HG03196 (cell line): ENCODE data around the gene CLDN6.
"Not testable (repeated sequence)": the region's sequence is repeated elsewhere in the genome, so short reads cannot be mapped to it uniquely, and the experiment has no call there.

ENCODE experiments used
- ATAC-seq: cut with Tn5 transposase; IDR thresholded peaks from one replicate; pipeline ENCODE4 v1.9.1; 2021; ENCODE audit not compliant: unreplicated experiment

CLDN6 gene

GRCh38 chr16:3052571-3053329 lies 34.8 kb upstream of the CLDN6 start:
- ATAC-seq: not testable (repeated sequence)

DNA sequence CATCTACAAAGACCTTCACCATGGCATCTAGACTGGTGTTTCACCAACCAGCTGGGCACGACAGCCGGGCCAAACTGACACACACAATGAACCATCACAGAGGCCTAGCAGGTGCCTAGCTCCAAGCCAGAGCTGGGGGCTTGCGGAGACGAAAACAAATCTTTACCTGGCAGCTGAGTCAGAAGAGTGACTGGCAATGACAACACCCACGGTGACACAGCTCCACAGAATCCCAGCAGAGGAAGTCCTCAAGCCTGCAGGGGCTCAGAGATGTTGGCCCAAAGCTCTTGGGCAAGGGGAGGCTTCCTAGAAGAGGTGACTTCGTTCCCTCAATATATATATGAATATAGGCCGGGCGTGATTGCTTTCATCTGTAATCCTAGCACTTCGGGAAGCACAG lies 33.5 kb upstream of the CLDN6 start:
- no peak for ATAC-seq

GRCh38 chr16:3051009-3051408 lies 33.0 kb upstream of the CLDN6 start:
- no peak for ATAC-seq

DNA sequence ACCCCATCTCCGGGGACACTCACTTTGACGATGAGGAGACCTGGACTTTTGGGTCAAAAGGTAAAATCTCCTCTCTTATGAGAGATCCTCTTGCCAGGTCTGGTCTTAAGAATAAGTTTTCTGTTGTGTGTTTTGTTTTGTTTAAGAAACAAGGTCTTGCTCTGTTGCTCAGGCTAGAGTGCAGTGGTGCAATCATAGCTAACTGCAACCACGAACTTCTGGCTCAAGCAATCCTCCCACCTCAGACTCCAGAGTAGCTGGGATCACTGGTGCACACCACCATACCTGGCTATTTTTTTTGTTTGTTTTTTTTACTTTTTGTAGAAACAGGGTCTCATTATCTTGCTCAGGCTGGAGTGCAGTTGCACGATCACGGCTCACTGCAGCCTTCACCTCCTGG lies 32.5 kb upstream of the CLDN6 start:
- no peak for ATAC-seq

- no peak for ATAC-seq
Observed at GRCh38 chr16:3049921-3050481, 32.0 kb upstream of the CLDN6 start.

DNA sequence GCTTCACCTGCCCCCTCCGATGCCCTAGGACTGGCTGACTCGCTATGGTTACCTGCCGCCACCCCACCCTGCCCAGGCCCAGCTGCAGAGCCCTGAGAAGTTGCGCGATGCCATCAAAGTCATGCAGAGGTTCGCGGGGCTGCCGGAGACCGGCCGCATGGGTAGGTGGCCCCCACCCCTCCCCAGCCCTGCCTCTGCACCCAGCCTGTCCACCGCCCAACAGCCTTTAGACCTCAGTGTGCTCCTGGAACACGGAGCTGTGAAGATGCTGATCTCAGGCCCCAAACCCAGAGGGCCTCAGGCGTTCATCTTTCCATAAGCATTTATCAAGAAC lies 29.4 kb upstream of the CLDN6 start:
- no peak for ATAC-seq

- no peak for ATAC-seq
Observed at GRCh38 chr16:3046641-3047386, 28.8 kb upstream of the CLDN6 start.

GRCh38 chr16:3045758-3046640 lies 28.0 kb upstream of the CLDN6 start, which contains the start of gene MMP25:
Gene MMP25, plus strand, starts transcription at chr16:3046561. Its CDS starts 357 bp downstream, at chr16:3046918.
- no peak for ATAC-seq

- ATAC-seq: no peak
Observed at GRCh38 chr16:3044708-3045107, 26.7 kb upstream of the CLDN6 start.

DNA sequence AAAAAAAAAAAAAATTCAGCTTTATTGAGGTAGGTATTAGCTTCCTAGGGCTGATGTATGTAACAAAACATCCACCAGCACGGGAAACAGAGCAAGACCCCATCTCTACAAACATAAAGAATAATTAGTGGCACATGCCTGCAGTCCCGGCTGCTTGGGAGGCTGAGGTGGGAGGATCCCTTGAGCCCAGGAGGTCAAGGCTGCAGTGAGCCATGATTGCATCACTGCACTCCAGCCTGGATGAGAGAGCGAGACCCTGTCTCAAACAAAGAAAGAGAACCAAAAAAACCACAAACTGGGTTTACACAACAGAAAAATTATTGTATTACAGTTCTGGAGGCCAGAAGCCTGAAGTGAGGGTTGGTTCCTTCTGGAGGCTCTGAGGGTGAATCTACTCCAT lies 24.4 kb upstream of the CLDN6 start:
- no peak for ATAC-seq

GRCh38 chr16:3038896-3039295 lies 20.9 kb upstream of the CLDN6 start:
- no peak for ATAC-seq

GRCh38 chr16:3038256-3038655 lies 20.3 kb upstream of the CLDN6 start:
- ATAC-seq: no peak

DNA sequence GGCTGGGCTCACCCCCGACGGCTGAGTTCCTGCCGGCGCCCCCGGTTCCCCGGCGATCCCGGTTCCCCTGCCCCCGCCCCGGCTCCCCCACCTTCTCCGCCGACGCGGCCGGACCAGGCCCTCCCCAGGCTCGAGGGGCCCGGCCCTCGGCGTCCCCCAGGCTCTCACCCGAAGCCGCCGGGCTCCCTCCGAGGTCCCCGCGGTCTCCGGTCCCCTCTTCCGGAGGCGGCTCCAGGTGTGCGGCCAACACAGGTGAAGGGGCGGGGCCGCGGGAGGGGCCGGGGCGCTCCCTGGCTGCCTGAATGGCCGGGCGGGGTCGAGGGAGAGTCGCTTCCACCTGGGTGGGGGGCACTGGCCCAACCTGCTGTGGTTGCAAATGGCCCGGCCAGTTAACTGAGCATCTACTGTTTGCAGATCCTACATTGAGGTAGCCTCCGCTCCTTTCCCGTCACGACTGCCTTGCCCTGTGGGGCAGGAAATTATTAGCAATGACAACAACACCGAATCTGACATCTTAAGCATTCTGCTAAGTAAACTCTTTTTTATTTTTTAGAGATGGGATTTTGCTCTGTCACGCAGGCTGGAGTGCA lies 18.8 kb upstream of the CLDN6 start, which contains the start of gene BICDL2:
Gene BICDL2 (minus strand): TSS at position 219 of the 590 bp plus-strand sequence. CDS start 1,448 bp downstream, outside the sequence.
- no peak for ATAC-seq

- ATAC-seq: no peak
Observed at GRCh38 chr16:3035972-3036725, 18.2 kb upstream of the CLDN6 start.

DNA sequence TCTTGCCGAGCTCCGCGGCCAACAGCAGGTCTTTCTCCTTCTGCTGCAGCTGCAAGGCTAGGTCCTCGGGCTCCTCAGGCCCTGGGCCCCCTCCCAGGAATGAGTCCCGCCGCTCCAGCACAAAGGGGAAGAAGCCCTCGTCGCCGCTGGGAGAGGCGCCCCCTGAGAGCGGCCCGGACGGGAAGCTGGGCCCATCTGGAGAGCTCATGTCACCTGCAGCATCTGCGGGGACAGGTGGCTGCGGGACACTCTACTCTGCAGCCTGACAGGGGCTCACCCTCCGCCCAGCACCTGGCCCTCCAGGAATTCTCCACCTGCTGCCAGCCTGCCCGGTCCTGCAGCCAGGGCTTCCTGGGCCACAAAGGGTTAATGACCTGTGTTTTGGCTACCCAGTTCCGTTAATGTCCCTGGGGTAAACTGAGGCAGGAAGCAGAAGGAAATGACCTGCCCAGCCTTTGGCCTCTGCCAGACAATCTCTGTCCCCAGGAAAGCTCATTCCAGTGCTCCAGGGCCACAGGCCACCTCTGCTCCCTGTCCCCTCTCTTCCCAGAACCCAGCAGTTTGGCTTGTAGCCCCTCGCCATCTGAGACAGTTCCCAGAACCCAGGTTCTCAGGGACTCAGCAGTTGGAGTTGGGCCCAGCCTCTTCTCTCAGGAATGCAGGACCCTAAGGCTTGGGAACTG lies 17.4 kb upstream of the CLDN6 start:
- ATAC-seq: no peak

DNA sequence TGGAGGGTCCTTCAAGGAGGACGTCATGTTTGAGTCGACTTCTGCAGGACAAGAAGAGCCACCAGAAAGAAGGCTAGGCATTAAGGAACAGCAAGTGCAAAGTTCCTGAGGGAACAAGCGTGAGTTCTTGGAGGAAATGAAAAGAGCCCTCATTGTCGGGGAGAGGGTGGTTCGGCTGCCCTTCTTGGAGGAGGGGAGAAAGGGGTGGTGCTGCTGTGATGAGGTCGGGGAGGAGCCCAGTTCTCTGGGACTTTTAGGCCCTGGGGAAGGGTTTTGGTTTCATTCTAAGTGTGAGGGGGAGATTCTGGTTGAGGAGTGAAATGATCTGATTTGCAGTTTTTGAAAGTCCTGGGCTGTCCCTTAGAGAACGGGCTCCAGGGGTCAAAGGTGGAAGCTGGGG lies 14.6 kb upstream of the CLDN6 start:
- no peak for ATAC-seq

GRCh38 chr16:3030222-3031212 lies 12.5 kb upstream of the CLDN6 start:
- ATAC-seq: no peak
